BLaER1 (cell line): Measurements from ENCODE around the gene PARD3B.

ENCODE experiments used
- H3K27ac ChIP-seq: shearing (Covaris generic); formaldehyde crosslinking; 2 replicates; pipeline ENCODE4 v1.8.1; 2022
- H3K27me3 ChIP-seq: shearing (Covaris generic); formaldehyde crosslinking; 2 replicates; pipeline ENCODE4 v1.8.1; 2022
- H3K36me3 ChIP-seq: shearing (Covaris generic); formaldehyde crosslinking; 2 replicates; pipeline ENCODE4 v1.8.1; 2022
- H3K4me1 ChIP-seq: shearing (Covaris generic); formaldehyde crosslinking; 2 replicates; pipeline ENCODE4 v1.8.1; 2022
- H3K4me2 ChIP-seq: shearing (Covaris generic); formaldehyde crosslinking; 2 replicates; pipeline ENCODE4 v1.8.1; 2022
- H3K4me3 ChIP-seq: shearing (Covaris generic); formaldehyde crosslinking; 2 replicates; pipeline ENCODE4 v1.8.1; 2022
- H3K9ac ChIP-seq: shearing (Covaris generic); formaldehyde crosslinking; 2 replicates; pipeline ENCODE4 v1.8.1; 2022
- H3K9me3 ChIP-seq: shearing (Covaris generic); formaldehyde crosslinking; 2 replicates; pipeline ENCODE4 v1.8.1; 2022
- H4K20me1 ChIP-seq: shearing (Covaris generic); formaldehyde crosslinking; 2 replicates; pipeline ENCODE4 v1.8.1; 2022
- Cebpa-rat ChIP-seq: shearing (Covaris generic); IDR thresholded peaks from 2 replicates; pipeline ENCODE4 v1.8.1; 2022

Gene PARD3B

GRCh38 chr2:204958371-204958770 is 413.1 kb downstream of the PARD3B start:
- Histone ChIP-seq H3K9ac (no peak overlapping the region), H3K9me3 (no peaks in the 10 kb centered on the region), H3K36me3 (no peaks in the 10 kb centered on the region), H4K20me1 (no peaks in the 10 kb centered on the region), H3K27ac (no peak overlapping the region), H3K4me2 (no peak overlapping the region), H3K27me3 (no peaks in the 10 kb centered on the region), H3K4me3 (no peak overlapping the region), H3K4me1 (no peaks in the 10 kb centered on the region)
- TF ChIP-seq Cebpa-rat: no peak

GRCh38 chr2:204964414-204964813 is 419.1 kb downstream of the PARD3B start:
- no peaks in the 10 kb centered on the region for H3K36me3 ChIP-seq
- H3K27ac ChIP-seq: no peak overlapping the region
- H3K9ac ChIP-seq: no peak overlapping the region
- H3K4me1 ChIP-seq: peaks cover 7% of the 10 kb centered on the region
- H4K20me1 ChIP-seq: no peaks in the 10 kb centered on the region
- H3K4me2 ChIP-seq: no peak overlapping the region
- H3K27me3 ChIP-seq: no peaks in the 10 kb centered on the region
- H3K4me3 ChIP-seq: no peak overlapping the region
- TF ChIP-seq Cebpa-rat: no peak
- no peaks in the 10 kb centered on the region for H3K9me3 ChIP-seq

GRCh38 chr2:204966245-204966644 is 421.0 kb downstream of the PARD3B start:
- H3K27me3 ChIP-seq: no peaks in the 10 kb centered on the region
- TF ChIP-seq Cebpa-rat: no peak
- no peaks in the 10 kb centered on the region for H4K20me1 ChIP-seq
- H3K36me3 ChIP-seq: no peaks in the 10 kb centered on the region
- H3K4me1 ChIP-seq: peaks cover 7% of the 10 kb centered on the region
- no peak overlapping the region for H3K4me2 ChIP-seq
- no peak overlapping the region for H3K4me3 ChIP-seq
- no peak overlapping the region for H3K27ac ChIP-seq
- H3K9ac ChIP-seq: no peak overlapping the region
- no peaks in the 10 kb centered on the region for H3K9me3 ChIP-seq

- no peak overlapping the region for H3K27ac ChIP-seq
- H3K4me1 ChIP-seq: peaks cover 7% of the 10 kb centered on the region
- no peak overlapping the region for H3K9ac ChIP-seq
- no peak overlapping the region for H3K4me3 ChIP-seq
- H3K9me3 ChIP-seq: no peaks in the 10 kb centered on the region
- no peaks in the 10 kb centered on the region for H4K20me1 ChIP-seq
- no peak for TF ChIP-seq Cebpa-rat
- no peak overlapping the region for H3K4me2 ChIP-seq
- H3K36me3 ChIP-seq: no peaks in the 10 kb centered on the region
- H3K27me3 ChIP-seq: no peaks in the 10 kb centered on the region
Observed at GRCh38 chr2:204967199-204967960, 422.1 kb downstream of the PARD3B start.

GRCh38 chr2:204971206-204971907 is 426.1 kb downstream of the PARD3B start:
- Histone ChIP-seq H3K4me3 (no peak overlapping the region), H4K20me1 (no peaks in the 10 kb centered on the region), H3K36me3 (no peaks in the 10 kb centered on the region), H3K27ac (no peak overlapping the region), H3K4me2 (no peak overlapping the region), H3K27me3 (no peaks in the 10 kb centered on the region), H3K9ac (no peak overlapping the region), H3K9me3 (no peaks in the 10 kb centered on the region), H3K4me1 (peaks cover 7% of the 10 kb centered on the region)
- TF ChIP-seq Cebpa-rat: no peak

- no peaks in the 10 kb centered on the region for H4K20me1 ChIP-seq
- no peak overlapping the region for H3K9ac ChIP-seq
- H3K4me3 ChIP-seq: no peak overlapping the region
- peaks cover 7% of the 10 kb centered on the region for H3K4me1 ChIP-seq
- no peaks in the 10 kb centered on the region for H3K36me3 ChIP-seq
- no peak for TF ChIP-seq Cebpa-rat
- no peak overlapping the region for H3K27ac ChIP-seq
- H3K27me3 ChIP-seq: no peaks in the 10 kb centered on the region
- no peaks in the 10 kb centered on the region for H3K9me3 ChIP-seq
- no peak overlapping the region for H3K4me2 ChIP-seq
Observed at GRCh38 chr2:204972161-204972560, 426.9 kb downstream of the PARD3B start.

- no peak overlapping the region for H3K4me3 ChIP-seq
- H4K20me1 ChIP-seq: no peaks in the 10 kb centered on the region
- H3K27ac ChIP-seq: no peak overlapping the region
- no peak for TF ChIP-seq Cebpa-rat
- no peaks in the 10 kb centered on the region for H3K9me3 ChIP-seq
- no peak overlapping the region for H3K9ac ChIP-seq
- no peaks in the 10 kb centered on the region for H3K27me3 ChIP-seq
- no peaks in the 10 kb centered on the region for H3K36me3 ChIP-seq
- no peak overlapping the region for H3K4me2 ChIP-seq
- peaks cover 1% of the 10 kb centered on the region; the same call in 1 of the 2 replicates for H3K4me1 ChIP-seq
Observed at GRCh38 chr2:204972606-204973336, 427.5 kb downstream of the PARD3B start.

- no peaks in the 10 kb centered on the region for H4K20me1 ChIP-seq
- no peaks in the 10 kb centered on the region for H3K4me1 ChIP-seq
- no peak overlapping the region for H3K4me2 ChIP-seq
- no peak overlapping the region for H3K9ac ChIP-seq
- no peak overlapping the region for H3K4me3 ChIP-seq
- H3K36me3 ChIP-seq: no peaks in the 10 kb centered on the region
- H3K27ac ChIP-seq: no peak overlapping the region
- no peaks in the 10 kb centered on the region for H3K9me3 ChIP-seq
- no peak for TF ChIP-seq Cebpa-rat
- no peaks in the 10 kb centered on the region for H3K27me3 ChIP-seq
Observed at GRCh38 chr2:204973616-204974015, 428.3 kb downstream of the PARD3B start.

- Histone ChIP-seq H3K27me3 (no peaks in the 10 kb centered on the region), H3K36me3 (no peaks in the 10 kb centered on the region), H3K27ac (no peak overlapping the region), H3K4me1 (no peaks in the 10 kb centered on the region), H3K9me3 (no peaks in the 10 kb centered on the region), H3K4me2 (no peak overlapping the region), H3K9ac (no peak overlapping the region), H4K20me1 (no peaks in the 10 kb centered on the region), H3K4me3 (no peak overlapping the region)
- TF ChIP-seq Cebpa-rat: no peak
Observed at GRCh38 chr2:204974487-204974886, 429.2 kb downstream of the PARD3B start.

- TF ChIP-seq Cebpa-rat: no peak
- no peak overlapping the region for H3K27ac ChIP-seq
- H3K4me3 ChIP-seq: no peak overlapping the region
- H3K36me3 ChIP-seq: no peaks in the 10 kb centered on the region
- H3K27me3 ChIP-seq: no peaks in the 10 kb centered on the region
- no peaks in the 10 kb centered on the region for H3K9me3 ChIP-seq
- H3K4me1 ChIP-seq: no peaks in the 10 kb centered on the region
- H4K20me1 ChIP-seq: no peaks in the 10 kb centered on the region
- no peak overlapping the region for H3K9ac ChIP-seq
- no peak overlapping the region for H3K4me2 ChIP-seq
Observed at GRCh38 chr2:204977914-204978313, 432.6 kb downstream of the PARD3B start.
